Heart left ventricle (tissue), 13 donors: ENCODE data around the gene IPO7.

Source experiments
- POLR2A ChIP-seq, 2 donors: fragments of 450-650 bp; IDR thresholded peaks; one replicate each; pipeline ENCODE4 v1.6.1; 2017; ENCODE audit warnings: antibody characterized with exemption in 2 of 2, mild to moderate bottlenecking in 2 of 2, moderate library complexity in 2 of 2
- TF ChIP-seq, protein P1 (sequence below), 12 donors: fragments of 200-600 bp; sonication (generic) in 4 of 12; IDR thresholded peaks; one replicate each; pipeline versions ENCODE4 v1.5.0 to v1.8.0; 2018 to 2022; ENCODE audit warnings: antibody characterized with exemption in 12 of 12, mild to moderate bottlenecking in 5 of 12
- donor health status: ischemic (EF 13 %, LVEDD 7.1; RV severe dilation, severe dysfunction).
- donor health status: DM: no; HTN: yes; CAD: no.
- donor health status: DM: no; HTN: no; CAD: no.
- donor health status: ischemic (EF 25% LVEDD 6.9; RV normal size, moderate dysfunction).
- donor health status: ischemic (EF 25% LVEDD 5.7; RV mildly dilated, moderate dysfunction).
- donor health status: ischemic (EF 35%, LVEDD 5.7; RV mildly dilated, moderate dysfunction).
- donor health status: nonischemic (EF 11% LVEDD 7.7; RV severe dilation, severe dysfunction).
- donor health status: DM: yes; HTN: yes; CAD: no.
- donor health status: PGD.
- donor health status: ischemic (EF 29% LVEDD 5.4; RV normal size, mild dysfunction).
- donor health status: nonischemic (EF 23%, LVEDD 6.1; RV moderate dilation, normal function).

DNA sequence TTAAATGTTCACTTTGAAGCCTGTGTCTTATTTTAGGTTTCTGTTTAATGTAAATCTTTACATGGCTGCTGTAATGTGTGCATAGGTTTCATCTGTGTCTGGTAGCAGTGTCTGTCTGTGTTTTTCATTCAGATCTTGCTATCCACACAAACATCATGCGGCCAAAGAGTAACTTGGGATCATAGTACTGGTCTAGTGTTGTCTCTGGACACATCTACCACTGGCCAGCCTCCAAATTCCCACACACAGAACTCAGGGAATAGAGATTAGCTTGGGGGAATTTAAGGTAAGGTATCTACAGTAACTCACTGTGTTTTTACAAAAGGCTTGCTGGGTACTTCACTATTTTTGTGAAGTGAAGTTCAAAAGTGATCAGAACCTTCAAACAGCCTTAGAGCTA, 44.3 kb downstream of the IPO7 start:
- no peak for TF ChIP-seq POLR2A (IDR thresholded peaks at IDR 0.05)
- TF ChIP-seq, protein P1, sequence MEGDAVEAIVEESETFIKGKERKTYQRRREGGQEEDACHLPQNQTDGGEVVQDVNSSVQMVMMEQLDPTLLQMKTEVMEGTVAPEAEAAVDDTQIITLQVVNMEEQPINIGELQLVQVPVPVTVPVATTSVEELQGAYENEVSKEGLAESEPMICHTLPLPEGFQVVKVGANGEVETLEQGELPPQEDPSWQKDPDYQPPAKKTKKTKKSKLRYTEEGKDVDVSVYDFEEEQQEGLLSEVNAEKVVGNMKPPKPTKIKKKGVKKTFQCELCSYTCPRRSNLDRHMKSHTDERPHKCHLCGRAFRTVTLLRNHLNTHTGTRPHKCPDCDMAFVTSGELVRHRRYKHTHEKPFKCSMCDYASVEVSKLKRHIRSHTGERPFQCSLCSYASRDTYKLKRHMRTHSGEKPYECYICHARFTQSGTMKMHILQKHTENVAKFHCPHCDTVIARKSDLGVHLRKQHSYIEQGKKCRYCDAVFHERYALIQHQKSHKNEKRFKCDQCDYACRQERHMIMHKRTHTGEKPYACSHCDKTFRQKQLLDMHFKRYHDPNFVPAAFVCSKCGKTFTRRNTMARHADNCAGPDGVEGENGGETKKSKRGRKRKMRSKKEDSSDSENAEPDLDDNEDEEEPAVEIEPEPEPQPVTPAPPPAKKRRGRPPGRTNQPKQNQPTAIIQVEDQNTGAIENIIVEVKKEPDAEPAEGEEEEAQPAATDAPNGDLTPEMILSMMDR (IDR thresholded peaks at IDR 0.05) = no peak
